A673 (cell line): ENCODE data around the gene CFAP73. TPM values are rescaled to one million over a fixed set of nuclear protein-coding genes. Genes with fewer than 3 reads are reported as not detected.

Experiments
- BruUV-seq: library from RNA; stranded (reverse); fragments of 400-500 nt; replicated peaks from 2 replicates; lab custom pipeline; 2021; lab: Mats Ljungman, UMichigan
- CTCF ChIA-PET: fragments of 300-600 bp; sonication (Branson Sonifier 250); formaldehyde crosslinking; loops from one replicate; lab custom pipeline; 2022; ENCODE audit warnings: antibody characterized with exemption; lab: Charles Lee
- POLR2A ChIA-PET: fragments of 300-600 bp; sonication (Branson Sonifier 250); formaldehyde crosslinking; loops from one replicate; lab custom pipeline; 2022; ENCODE audit warnings: antibody characterized with exemption; ENCODE audit not compliant: low non-redundant PET; lab: Charles Lee
- DNase-seq: peaks from one replicate; pipeline ENCODE4 v3.0.0-alpha.2; 2015; ENCODE audit warnings: low spot score
- H3K27ac ChIP-seq: fragments of 200-600 bp; sonication (generic); 2 replicates; pipeline ENCODE4 v1.5.1; 2016; ENCODE audit warnings: mixed run types, low read depth, mild to moderate bottlenecking, mixed read lengths, antibody characterized with exemption, low read length; ENCODE audit not compliant: poor library complexity, severe bottlenecking
- H3K27me3 ChIP-seq: fragments of 200-600 bp; sonication (generic); replicated peaks from 2 replicates; pipeline ENCODE4 v1.6.1; 2017; ENCODE audit warnings: mixed run types, low read depth, mild to moderate bottlenecking, mixed read lengths, antibody characterized with exemption, low read length; ENCODE audit not compliant: insufficient read depth, poor library complexity
- H3K36me3 ChIP-seq: fragments of 200-600 bp; sonication (generic); 2 replicates; pipeline ENCODE4 v1.6.1; 2016; ENCODE audit warnings: mixed run types, mild to moderate bottlenecking, mixed read lengths, antibody characterized with exemption, low read length; ENCODE audit not compliant: insufficient read depth, poor library complexity, severe bottlenecking
- H3K4me1 ChIP-seq: fragments of 200-600 bp; sonication (generic); 2 replicates; pipeline ENCODE4 v1.6.1; 2017; ENCODE audit warnings: mixed run types, mild to moderate bottlenecking, mixed read lengths, antibody characterized with exemption, low read length; ENCODE audit not compliant: insufficient read depth, poor library complexity, severe bottlenecking
- H3K4me3 ChIP-seq: fragments of 200-600 bp; sonication (generic); 2 replicates; pipeline ENCODE4 v1.5.1; 2016; ENCODE audit warnings: low read depth, mixed run types, mild to moderate bottlenecking, mixed read lengths, low read length; ENCODE audit not compliant: poor library complexity, severe bottlenecking
- H3K9me3 ChIP-seq: fragments of 200-600 bp; sonication (generic); 2 replicates; pipeline ENCODE4 v1.6.1; 2016; ENCODE audit warnings: mixed run types, low read depth, mild to moderate bottlenecking, mixed read lengths, antibody characterized with exemption, low read length; ENCODE audit not compliant: poor library complexity, severe bottlenecking
- CTCF ChIP-seq: fragments of 300-800, 200-600 bp; sonication (generic); conservative IDR thresholded peaks from 2 replicates; pipeline ENCODE4 v1.5.1; 2017; ENCODE audit warnings: low read depth, mild to moderate bottlenecking, antibody characterized with exemption, low read length, moderate library complexity, mixed read lengths
- EZH2 ChIP-seq: fragments of 200-600 bp; sonication (generic); IDR thresholded peaks from 2 replicates; pipeline ENCODE4 v1.6.1; 2017; ENCODE audit warnings: borderline replicate concordance, low read depth, mild to moderate bottlenecking, mixed read lengths, antibody characterized with exemption, low read length; ENCODE audit not compliant: poor library complexity, severe bottlenecking
- intact Hi-C: fragments of 100-400 bp; cut with micrococcal nuclease; formaldehyde crosslinking; loops from one replicate; pipeline ENCODE4 v1.10.0; 2022; ENCODE audit not compliant: unreplicated experiment
- total RNA-seq: library from RNA; stranded (reverse); gene quantifications from 2 replicates; pipeline ENCODE4 v1.2.3, GENCODE V29; 2021

The CFAP73 gene
- total RNA-seq, 1 experiment from 2014 or later, result not detected

GRCh38 chr12:113170457-113170856, 20.9 kb downstream of the CFAP73 start:
- no peak for TF ChIP-seq CTCF
- BruUV-seq, result no TSS peak
- H3K36me3 ChIP-seq, result peaks cover 61% of the 10 kb centered on the region
- H3K27ac ChIP-seq, result no peak overlapping the region
- H3K4me1 ChIP-seq, result no peaks in the 10 kb centered on the region
- no peak for DNase-seq
- H3K9me3 ChIP-seq, result no peaks in the 10 kb centered on the region
- CTCF ChIA-PET, result no interaction called here
- no peak overlapping the region for H3K4me3 ChIP-seq
- intact Hi-C loops, result no loop called here
- H3K27me3 ChIP-seq, result no peaks in the 10 kb centered on the region
- POLR2A ChIA-PET, result no interaction called here

GRCh38 chr12:113170926-113171325, 21.4 kb downstream of the CFAP73 start:
- Histone ChIP-seq H3K36me3 (peaks cover 61% of the 10 kb centered on the region), H3K4me1 (no peaks in the 10 kb centered on the region), H3K4me3 (no peak overlapping the region), H3K27me3 (no peaks in the 10 kb centered on the region), H3K9me3 (no peaks in the 10 kb centered on the region), H3K27ac (no peak overlapping the region)
- CTCF ChIA-PET, result no interaction called here
- no peak for DNase-seq
- intact Hi-C loops, result no loop called here
- TF ChIP-seq EZH2, result no peak
- no peak for TF ChIP-seq CTCF
- BruUV-seq, result no TSS peak
- POLR2A ChIA-PET, result no interaction called here

DNA sequence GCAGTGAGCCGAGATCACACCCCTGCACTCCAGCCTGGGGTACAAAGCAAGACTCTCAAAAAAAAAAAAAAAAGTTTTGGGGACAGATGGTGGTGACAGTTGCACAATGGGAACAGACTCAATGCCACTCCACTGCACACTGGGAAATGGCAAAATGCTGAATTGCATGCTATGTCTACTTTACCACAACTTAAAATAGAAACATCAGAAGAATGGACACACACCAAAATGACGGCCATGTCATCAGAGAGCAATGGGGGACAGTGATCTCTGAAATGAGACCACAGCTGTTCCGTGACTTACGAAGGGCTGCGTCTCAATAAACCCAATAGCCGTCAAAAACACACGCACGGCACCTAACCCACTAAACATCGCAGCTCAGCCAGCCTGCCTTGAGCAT, 22.0 kb downstream of the CFAP73 start:
- no TSS peak for BruUV-seq
- H3K4me3 ChIP-seq, result no peak overlapping the region
- H3K27me3 ChIP-seq, result no peaks in the 10 kb centered on the region
- no peak for DNase-seq
- H3K4me1 ChIP-seq, result no peaks in the 10 kb centered on the region
- TF ChIP-seq CTCF, result no peak
- TF ChIP-seq EZH2, result no peak
- CTCF ChIA-PET, result no interaction called here
- peaks cover 61% of the 10 kb centered on the region for H3K36me3 ChIP-seq
- no peak overlapping the region for H3K27ac ChIP-seq
- intact Hi-C loops, result no loop called here
- POLR2A ChIA-PET, result no interaction called here
- no peaks in the 10 kb centered on the region for H3K9me3 ChIP-seq
